A549 (cell line): ENCODE measurements around the gene SIM2. TPM values are rescaled to one million over a fixed set of nuclear protein-coding genes. Genes with fewer than 3 reads are reported as not detected.

Experiments
- ATAC-seq, 2 experiments: fragments of 200-7000 bp in 1 of 2; fragments of >200 bp in 1 of 2; cut with Nextera tagmentation in 1 of 2; cut with Tn5 transposase in 1 of 2; 3 replicates each; pipeline versions ENCODE4 v1.8.0 to v1.9.1; 2018 to 2020; ENCODE audit warnings: mild to moderate bottlenecking in 1 of 2, moderate library complexity in 1 of 2
- CTCF ChIA-PET: fragments of 300-600 bp; sonication (Branson Sonifier 250); formaldehyde crosslinking; extraction: SDS; loops from one replicate; lab custom pipeline; 2021; ENCODE audit warnings: antibody characterized with exemption, inconsistent platforms; lab: Yijun Ruan, JAX
- POLR2A ChIA-PET: fragments of 350-600 bp; formaldehyde crosslinking; extraction: SDS; loops from one replicate; lab custom pipeline; 2021; ENCODE audit warnings: antibody characterized with exemption, inconsistent platforms; lab: Yijun Ruan, JAX
- DNase-seq, 2 experiments: peaks; one replicate each; pipeline versions ENCODE4 v3.0.0 to v3.0.0-alpha.2; 2011 to 2016; ENCODE audit warnings: low read depth in 1 of 2, low spot score in 1 of 2
- FAIRE-seq: peaks from 2 replicates; lab custom pipeline; 2011; peaks lifted over from hg19 to GRCh38; lab: Jason Lieb, UNC
- H3K27ac ChIP-seq, 2 experiments: fragments of >200 bp; sonication (Bioruptor Twin); formaldehyde crosslinking; 3 replicates each; pipeline ENCODE4 v1.5.1; 2016 to 2017
- H3K4me1 ChIP-seq: fragments of >200 bp; sonication (Bioruptor Twin); formaldehyde crosslinking; 3 replicates; pipeline ENCODE4 v1.6.1; 2016
- H3K4me2 ChIP-seq: fragments of >200 bp; sonication (Bioruptor Twin); formaldehyde crosslinking; 3 replicates; pipeline ENCODE4 v1.6.1; 2016
- H3K4me3 ChIP-seq: fragments of >200 bp; sonication (Bioruptor Twin); formaldehyde crosslinking; 3 replicates; pipeline ENCODE4 v1.5.1; 2016
- H3K9me3 ChIP-seq: fragments of >200 bp; sonication (Bioruptor Twin); formaldehyde crosslinking; 3 replicates; pipeline ENCODE4 v1.6.1; 2016
- CBX2 ChIP-seq: fragments of 200-600 bp; sonication (generic); IDR thresholded peaks from 2 replicates; pipeline ENCODE4 v1.6.1; 2016; ENCODE audit warnings: low read depth, mild to moderate bottlenecking, borderline replicate concordance
- CBX8 ChIP-seq: fragments of 200-600 bp; sonication (generic); IDR thresholded peaks from 2 replicates; pipeline ENCODE4 v1.6.1; 2016
- EHF ChIP-seq: fragments of 250-450 bp; sonication (Bioruptor Pico); IDR thresholded peaks from 2 replicates; pipeline ENCODE4 v1.5.0; 2020; ENCODE audit warnings: mild to moderate bottlenecking
- ELK1 ChIP-seq: fragments of 150-350 bp; IDR thresholded peaks from 2 replicates; pipeline ENCODE4 v1.6.1; 2014; ENCODE audit warnings: low read depth, mild to moderate bottlenecking, low read length
- EP300 ChIP-seq, 2 experiments: fragments of >200 bp; sonication (Bioruptor Twin); formaldehyde crosslinking; IDR thresholded peaks; 2 replicates in 1 of 2; 3 replicates in 1 of 2; pipeline ENCODE4 v1.6.1; 2016 to 2017
- FOSB ChIP-seq: fragments of 250-450 bp; sonication (Bioruptor Pico); IDR thresholded peaks from 2 replicates; pipeline ENCODE4 v1.5.0; 2020; ENCODE audit warnings: mild to moderate bottlenecking, moderate library complexity
- FOSL2 ChIP-seq, 2 experiments: fragments of 450-650 bp in 1 of 2; fragments of >200 bp in 1 of 2; sonication (Bioruptor Twin) in 1 of 2; formaldehyde crosslinking; IDR thresholded peaks; 2 replicates each; pipeline versions ENCODE4 v1.5.0 to v1.6.1; 2016 to 2020; ENCODE audit warnings: mild to moderate bottlenecking in 1 of 2, moderate library complexity in 1 of 2
- FOXS1 ChIP-seq: fragments of 250-450 bp; sonication (Bioruptor Pico); IDR thresholded peaks from 2 replicates; pipeline ENCODE4 v1.5.0; 2020; ENCODE audit warnings: mild to moderate bottlenecking, moderate library complexity
- GATA3 ChIP-seq: IDR thresholded peaks from 2 replicates; pipeline ENCODE4 v1.6.1; 2012; ENCODE audit warnings: borderline replicate concordance
- HDAC2 ChIP-seq: fragments of 200-600 bp; sonication (generic); IDR thresholded peaks from 2 replicates; pipeline ENCODE4 v1.6.1; 2016
- HEYL ChIP-seq: fragments of 250-450 bp; sonication (Bioruptor Pico); IDR thresholded peaks from 2 replicates; pipeline ENCODE4 v1.8.0; 2021; ENCODE audit warnings: mild to moderate bottlenecking, moderate library complexity
- HOXA7 ChIP-seq: fragments of 250-450 bp; sonication (Bioruptor Pico); IDR thresholded peaks from 2 replicates; pipeline ENCODE4 v1.5.0; 2020; ENCODE audit warnings: mild to moderate bottlenecking, moderate library complexity
- KDM5A ChIP-seq: fragments of 200-600 bp; sonication (generic); IDR thresholded peaks from 2 replicates; pipeline ENCODE4 v1.6.1; 2016; ENCODE audit warnings: antibody characterized with exemption, mild to moderate bottlenecking
- MAFK ChIP-seq: fragments of 450-650 bp; IDR thresholded peaks from 2 replicates; pipeline ENCODE4 v1.6.1; 2014; ENCODE audit not compliant: partially characterized antibody
- MAX ChIP-seq: IDR thresholded peaks from 2 replicates; pipeline ENCODE4 v1.6.1; 2012
- NR3C1 ChIP-seq: fragments of >200 bp; sonication (Bioruptor Twin); formaldehyde crosslinking; IDR thresholded peaks from 3 replicates; pipeline ENCODE4 v1.6.1; 2017
- RAD21 ChIP-seq, 2 experiments: fragments of >200 bp in 1 of 2; sonication (Bioruptor Twin) in 1 of 2; formaldehyde crosslinking in 1 of 2; IDR thresholded peaks in 1 of 2; conservative IDR thresholded peaks in 1 of 2; 2 replicates in 1 of 2; 3 replicates in 1 of 2; pipeline ENCODE4 v1.6.1; 2012 to 2018; ENCODE audit warnings: inconsistent platforms in 1 of 2
- RNF2 ChIP-seq: fragments of 200-600 bp; sonication (generic); IDR thresholded peaks from 2 replicates; pipeline ENCODE4 v1.6.1; 2016; ENCODE audit warnings: low read depth, mild to moderate bottlenecking, antibody characterized with exemption, moderate library complexity, borderline replicate concordance
- TFCP2L1 ChIP-seq: fragments of 250-450 bp; sonication (Bioruptor Pico); IDR thresholded peaks from 2 replicates; pipeline ENCODE4 v1.5.0; 2021; ENCODE audit warnings: mild to moderate bottlenecking
- ZFP36 ChIP-seq: fragments of 450-650 bp; IDR thresholded peaks from 2 replicates; pipeline ENCODE4 v1.6.1; 2014; ENCODE audit warnings: borderline replicate concordance; ENCODE audit not compliant: partially characterized antibody
- ZNF302 ChIP-seq: fragments of 250-450 bp; sonication (Bioruptor Pico); IDR thresholded peaks from 2 replicates; pipeline ENCODE4 v1.9.0; 2021; ENCODE audit warnings: inconsistent platforms, mild to moderate bottlenecking, moderate library complexity
- WGBS: methylation state at CpG from one replicate; pipeline ENCODE4 v1.1.6; 2017; ENCODE audit errors: missing lambda C conversion rate; 5-methylcytosine and 5-hydroxymethylcytosine counted together
- polyA plus RNA-seq, 4 experiments: library from polyadenylated mRNA; depleted of rRNA in 3 of 4; stranded (reverse); fragments of >200 nt; fragmentation: RNase III in 1 of 4; extraction: RNeasy Plus Mini Kit Qiagen cat#74134 plus additional on column Dnase treatment in 1 of 4; gene quantifications; 2 replicates in 3 of 4; 3 replicates in 1 of 4; pipeline ENCODE4 v1.2.3, GENCODE V29; 2011 to 2017

The SIM2 gene
- polyA plus RNA-seq, 2 of the 4 experiments (the other 2 are of a cell fraction), result 12.6 to 13.4 TPM

GRCh38 chr21:36677443-36677842, 21.5 kb upstream of the SIM2 start:
- WGBS, result 38% methylated on average over 2 of the region's 2 CpGs
- FAIRE-seq, result no peak
- POLR2A ChIA-PET, result no interaction called here

GRCh38 chr21:36678538-36678937, 20.4 kb upstream of the SIM2 start:
- no peak for DNase-seq
- Histone ChIP-seq H3K27ac (no peak overlapping the region), H3K4me3 (no peak overlapping the region), H3K4me1 (peaks cover 4% of the 10 kb centered on the region; the same call in 1 of the 3 replicates), H3K9me3 (peaks cover 12% of the 10 kb centered on the region), H3K4me2 (no peak overlapping the region)
- no peak for FAIRE-seq
- WGBS, result 76% methylated on average over 2 of the region's 2 CpGs
- TF ChIP-seq HEYL (CRISPR knock-in tag) (no peak), MAX (no peak), RNF2 (no peak), CBX8 (no peak), HOXA7 (CRISPR knock-in tag) (no peak), FOXS1 (CRISPR knock-in tag) (no peak), ZFP36 (no peak)
- ChIA-PET POLR2A (no interaction called here), CTCF (interaction anchor here (1.2 to 1.5 kb wide), 2 partner anchors 13 to 14 kb away, joined by 3 to 4 read pairs; no protein-coding TSS in a partner anchor)
- ATAC-seq, result no peak

More at GRCh38 chr21:36677443-36677842, 21.5 kb upstream of the SIM2 start:
- H3K4me1 ChIP-seq, result peaks cover 4% of the 10 kb centered on the region; the same call in 1 of the 3 replicates
- TF ChIP-seq HDAC2, result no peak
- no peak for TF ChIP-seq MAFK
- no peak for TF ChIP-seq NR3C1
- no peak for TF ChIP-seq GATA3
- ATAC-seq (no peak), DNase-seq (no peak)
- CTCF ChIA-PET, result no interaction called here
- H3K9me3 ChIP-seq, result peaks cover 12% of the 10 kb centered on the region
- no peak overlapping the region for H3K4me3 ChIP-seq
- no peak overlapping the region for H3K27ac ChIP-seq
- H3K4me2 ChIP-seq, result no peak overlapping the region

- H3K4me1 ChIP-seq, result peaks cover 4% of the 10 kb centered on the region; the same call in 1 of the 3 replicates
- H3K27ac ChIP-seq, result no peak overlapping the region
- TF ChIP-seq CBX8 (no peak), RAD21 (conservative IDR thresholded peaks at IDR 0.05 in 1 of 2, IDR thresholded peaks at IDR 0.05 in 1 of 2) (no peak), FOSB (CRISPR knock-in tag) (no peak), KDM5A (no peak), ZNF302 (CRISPR knock-in tag) (no peak), TFCP2L1 (no peak), EHF (no peak), EP300 (IDR thresholded peaks at IDR 0.05) (no peak), CBX2 (no peak), MAX (no peak), HDAC2 (no peak), FOSL2 (IDR thresholded peaks at IDR 0.05) (no peak), FOSL2 (CRISPR knock-in tag; IDR thresholded peaks at IDR 0.05) (no peak), HOXA7 (CRISPR knock-in tag) (no peak), ELK1 (no peak)
- H3K9me3 ChIP-seq, result peaks cover 12% of the 10 kb centered on the region
- H3K4me3 ChIP-seq, result no peak overlapping the region
- CTCF ChIA-PET, result no interaction called here
- DNase-seq (no peak), ATAC-seq (no peak), FAIRE-seq (no peak)
- WGBS, result 93% methylated on average over 2 of the region's 2 CpGs
- POLR2A ChIA-PET, result no interaction called here
- H3K4me2 ChIP-seq, result no peak overlapping the region
Measured at GRCh38 chr21:36681117-36681631, 17.7 kb upstream of the SIM2 start.
